Right ventricle myocardium inferior (tissue), 1 donor: ENCODE data around the gene DAB2. TPM values are rescaled to one million over a fixed set of nuclear protein-coding genes. Genes with fewer than 3 reads are reported as not detected.
"Not testable (repeated sequence)": the region's sequence is repeated elsewhere in the genome, so short reads cannot be mapped to it uniquely, and the experiment has no call there.

Experiments used
- ATAC-seq: fragments of 200-7000 bp; cut with Tn5 transposase; one replicate; pipeline ENCODE4 v1.9.1; 2020; ENCODE audit warnings: mild to moderate bottlenecking, moderate library complexity
- DNase-seq: peaks from one replicate; pipeline ENCODE4 v3.0.0; 2021; ENCODE audit errors: missing footprints
- intact Hi-C: fragments of 100-400 bp; cut with DNase I; formaldehyde crosslinking; loops from one replicate; pipeline ENCODE4 v1.11.0; 2022
- total RNA-seq: library from RNA; stranded (reverse); fragmentation: NEBNext Ultra II Directional; extraction: Animal tissue kit (Norgen Biotek cat#: 25700); gene quantifications from one replicate; pipeline ENCODE4 v1.2.1, GENCODE V29; 2021
- donor health status: DM: no; HTN: yes; CAD: no; lungs with severe emphysema.

Gene DAB2
- total RNA-seq, 1 donor from 2014 or later, result 41.9 TPM

DNA sequence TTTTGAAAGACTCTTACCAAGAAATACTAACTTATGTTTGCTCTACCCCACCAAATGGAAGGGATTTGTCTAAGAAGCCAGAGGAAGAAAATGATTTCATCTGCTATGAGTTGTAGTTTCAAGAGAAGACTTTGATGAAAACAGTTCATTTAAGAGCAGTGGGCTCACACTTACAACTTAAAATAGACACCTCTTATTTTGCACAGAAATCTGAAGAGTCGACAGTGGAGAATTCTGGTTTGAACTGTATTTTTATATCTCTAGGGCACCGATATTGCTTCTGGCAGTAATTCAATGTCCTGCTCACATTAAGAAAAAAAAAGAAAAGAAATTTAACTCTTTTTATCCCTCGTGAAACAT lies 1.9 kb upstream of the DAB2 start:
- DNase-seq (no peak), ATAC-seq (no peak)
- intact Hi-C loops, result no loop called here

DNA sequence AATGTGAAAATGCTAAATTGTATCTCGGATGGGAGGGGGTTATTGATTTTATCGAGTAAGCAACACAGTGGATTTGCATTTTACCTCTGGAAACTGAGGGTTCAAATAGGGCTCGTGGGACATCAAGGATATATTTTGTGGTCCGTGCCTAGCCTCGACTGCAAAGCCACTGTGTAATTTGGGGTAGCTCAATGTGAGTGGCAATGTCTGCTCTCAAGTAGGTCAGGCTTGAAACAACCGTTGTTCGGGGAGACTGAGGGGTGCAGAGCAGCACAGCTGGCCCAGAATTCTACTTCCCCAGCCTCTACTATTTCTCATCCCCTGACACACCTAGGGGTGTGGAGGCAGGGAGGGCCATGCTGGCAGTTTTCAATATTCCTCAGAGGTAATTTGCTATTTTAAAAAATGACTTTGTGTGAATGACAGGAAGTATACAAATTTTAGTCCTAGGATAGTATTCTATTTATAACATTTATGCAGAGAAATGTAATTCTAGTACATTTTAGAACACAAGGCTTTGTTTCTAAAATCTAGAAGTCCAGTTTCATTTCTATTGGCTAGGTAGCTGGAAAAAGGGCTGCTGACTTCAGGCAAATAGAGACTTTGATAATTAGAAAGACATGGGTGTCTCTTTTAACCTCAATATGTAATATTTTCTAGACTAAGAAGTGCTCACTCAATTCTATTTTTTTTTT lies 1.4 kb upstream of the DAB2 start:
- ATAC-seq (no peak), DNase-seq (no peak)
- intact Hi-C loops, result no loop called here

DNA sequence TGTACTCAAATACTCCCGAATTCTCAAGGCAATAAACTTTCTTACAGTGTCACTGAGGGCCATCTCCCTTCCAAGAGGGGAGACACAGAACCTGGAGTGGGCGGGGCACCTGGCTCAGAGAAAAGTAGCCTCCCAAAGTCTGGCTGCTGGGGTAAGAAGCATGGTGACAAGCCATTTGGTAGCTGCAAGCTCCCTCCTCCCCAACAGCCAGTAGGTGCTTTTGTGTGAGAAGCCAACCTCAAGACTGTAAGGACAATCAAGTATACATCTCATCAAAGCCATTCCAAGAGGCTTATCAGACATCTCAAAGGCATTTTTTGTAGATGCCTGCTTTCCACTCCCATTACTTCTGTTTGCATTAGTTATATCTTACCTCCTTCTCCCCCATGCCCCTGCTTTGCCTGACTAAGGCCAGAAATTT lies 1.4 kb downstream of the DAB2 start:
- DNase-seq (no peak), ATAC-seq (no peak)
- intact Hi-C loops, result loop anchor here (5.0 kb wide), 2 partner anchors 41 to 104 kb away; no protein-coding TSS in a partner anchor

DNA sequence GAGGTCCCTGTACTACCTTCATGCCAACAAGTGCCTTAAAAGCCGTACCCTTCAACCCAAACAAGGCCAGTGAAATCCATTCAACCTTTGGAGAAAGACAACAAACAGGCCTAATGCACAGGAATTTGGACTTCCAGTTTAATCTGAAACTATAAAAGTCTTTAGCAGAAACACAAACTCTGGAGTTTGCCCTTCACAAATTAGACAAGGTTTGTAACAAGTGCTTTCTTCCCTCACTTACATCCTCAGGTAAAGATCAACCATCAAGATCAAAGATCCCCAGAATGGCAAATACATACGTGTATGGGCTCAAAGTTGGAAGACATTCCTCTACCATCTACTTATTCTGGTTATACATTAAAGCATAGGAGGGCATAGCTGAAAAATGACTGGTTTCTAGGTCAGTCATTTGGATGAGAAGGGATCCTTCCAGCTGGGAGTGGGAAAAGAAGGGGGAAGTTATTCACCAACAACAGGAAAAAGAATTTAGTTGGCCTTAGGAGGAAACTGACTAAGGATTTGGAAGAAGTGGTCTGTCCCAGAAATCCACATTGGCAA lies 2.0 kb downstream of the DAB2 start:
- DNase-seq (no peak), ATAC-seq (no peak)

DNA sequence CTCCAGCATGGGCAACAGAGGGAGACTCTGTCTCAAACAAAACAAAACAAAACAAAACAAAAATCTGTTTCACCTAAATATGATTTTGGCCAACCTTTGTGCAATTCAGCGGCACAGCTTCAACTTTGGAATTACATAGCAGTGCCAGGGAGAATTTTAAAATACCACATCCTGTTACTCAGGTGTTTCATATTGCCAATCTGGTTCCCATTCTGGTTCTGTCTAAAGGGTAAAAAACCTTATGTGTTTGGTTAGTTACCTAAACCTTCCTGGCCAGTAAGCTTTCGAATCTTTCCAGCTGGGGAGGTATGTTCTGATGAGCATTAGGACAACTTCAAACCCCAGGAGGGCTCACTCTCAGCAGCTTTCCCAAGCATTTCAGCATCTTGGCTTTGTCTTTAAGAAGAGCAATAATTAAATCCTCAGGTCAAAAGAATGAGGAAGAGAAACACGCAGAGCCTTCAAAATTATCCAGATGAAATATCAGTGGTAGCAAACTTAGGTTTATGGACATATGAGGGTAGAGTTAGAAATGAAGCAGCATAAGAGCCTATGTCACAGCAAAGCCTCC lies 2.7 kb downstream of the DAB2 start:
- intact Hi-C loops, result loop anchor here (5.0 kb wide), 2 partner anchors 40 to 105 kb away; no protein-coding TSS in a partner anchor
- DNase-seq (no peak), ATAC-seq (no peak)

More for the DNA sequence above, 2.0 kb downstream of the DAB2 start:
- intact Hi-C loops, result loop anchor here (5.0 kb wide), 2 partner anchors 41 to 104 kb away; no protein-coding TSS in a partner anchor

DNA sequence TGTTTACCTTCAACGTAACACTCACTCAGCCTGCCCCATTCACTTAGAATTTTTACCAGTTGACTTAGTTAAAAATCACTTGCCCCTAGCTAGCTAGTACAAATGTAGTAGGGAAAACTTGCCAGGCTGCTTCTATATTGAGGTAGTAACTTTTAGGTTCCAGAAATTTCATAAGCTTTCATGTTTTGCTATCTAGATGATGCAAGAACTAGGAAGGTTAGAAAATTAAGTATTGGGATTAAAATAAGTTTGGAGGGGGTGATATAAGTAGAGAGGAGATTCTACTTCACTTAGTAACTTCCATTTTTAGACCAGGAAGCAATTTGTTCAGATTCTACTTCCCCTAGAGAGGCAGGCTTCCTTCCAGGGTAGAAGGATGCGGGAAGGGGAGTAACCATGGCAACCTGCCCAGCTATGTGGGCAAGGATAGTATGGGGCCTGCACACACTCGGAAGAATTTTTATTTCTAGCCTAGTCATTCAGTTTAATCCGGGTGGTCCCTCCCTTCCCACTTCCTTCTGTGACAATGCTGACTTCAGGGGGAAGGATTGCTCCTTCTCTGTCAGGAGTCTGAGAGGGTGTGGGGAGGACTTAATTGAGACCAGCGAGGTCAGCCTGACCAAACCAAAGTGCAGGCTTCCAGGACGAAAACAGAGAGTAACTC lies 4.2 kb downstream of the DAB2 start:
- intact Hi-C loops, result loop anchor here (5.0 kb wide), 2 partner anchors 38 to 107 kb away; no protein-coding TSS in a partner anchor
- ATAC-seq (peak; percentile 67), DNase-seq (peak; percentile 72)

DNA sequence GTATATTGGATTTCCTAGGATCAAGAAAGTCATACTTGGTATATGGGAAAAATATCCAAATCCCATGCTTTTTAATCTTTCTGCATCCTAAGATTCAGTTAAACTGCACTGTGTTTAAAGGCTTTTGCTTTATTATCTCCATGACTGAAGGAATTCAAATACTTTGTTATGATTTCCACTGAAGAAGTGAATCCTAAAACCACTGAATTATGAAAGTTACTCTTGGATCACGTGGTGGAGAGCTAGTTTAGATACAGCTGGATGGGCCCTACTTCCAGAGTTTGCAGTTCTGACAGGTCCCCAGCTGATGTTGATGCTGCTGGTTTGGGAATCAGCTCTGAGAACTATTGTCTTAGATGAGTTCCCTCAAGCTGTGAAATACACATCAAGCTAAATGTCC lies 5.0 kb downstream of the DAB2 start:
- DNase-seq (no peak), ATAC-seq (no peak)
- intact Hi-C loops, result loop anchor here (5.0 kb wide), 2 partner anchors 37 to 108 kb away; no protein-coding TSS in a partner anchor

DNA sequence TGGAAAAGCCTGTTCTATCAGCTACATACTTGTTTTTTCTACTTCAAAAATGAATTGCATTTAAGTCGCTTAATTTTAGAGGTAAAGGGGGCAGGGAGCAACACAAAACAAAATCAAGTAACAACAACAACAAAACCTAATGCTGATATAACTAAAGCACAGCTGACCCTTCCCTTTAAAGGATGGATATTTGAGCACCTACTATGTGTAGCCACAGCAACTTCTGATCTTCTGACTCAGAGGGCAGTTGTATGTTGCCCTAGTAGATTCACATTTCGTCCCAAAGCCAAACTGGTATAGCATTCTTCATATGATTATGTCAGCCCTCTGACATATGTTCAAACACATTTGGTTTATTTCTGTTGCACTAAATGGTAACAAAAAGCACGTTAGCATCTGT lies 6.8 kb downstream of the DAB2 start:
- intact Hi-C loops, result no loop called here
- no peak for DNase-seq
- no peak for ATAC-seq

DNA sequence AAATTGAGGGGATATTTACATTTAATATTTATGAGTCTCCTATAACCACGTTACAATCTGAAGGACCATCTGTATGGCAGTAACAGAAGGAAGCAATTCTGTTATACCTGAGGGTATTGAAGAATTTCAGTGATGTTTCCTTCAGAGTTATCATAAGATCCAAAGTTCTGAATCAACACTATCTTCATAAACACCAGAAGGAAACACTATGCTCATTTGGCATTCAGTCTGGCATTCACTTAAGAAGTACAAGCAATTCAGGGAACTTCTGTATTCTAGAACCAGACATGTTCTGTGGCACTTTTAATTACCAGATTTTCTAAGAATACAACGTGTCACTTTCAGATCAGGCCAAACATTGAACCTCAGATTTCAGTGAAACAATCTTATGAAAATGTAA lies 9.6 kb downstream of the DAB2 start:
- intact Hi-C loops, result no loop called here
- no peak for ATAC-seq
- DNase-seq, result no peak

DNA sequence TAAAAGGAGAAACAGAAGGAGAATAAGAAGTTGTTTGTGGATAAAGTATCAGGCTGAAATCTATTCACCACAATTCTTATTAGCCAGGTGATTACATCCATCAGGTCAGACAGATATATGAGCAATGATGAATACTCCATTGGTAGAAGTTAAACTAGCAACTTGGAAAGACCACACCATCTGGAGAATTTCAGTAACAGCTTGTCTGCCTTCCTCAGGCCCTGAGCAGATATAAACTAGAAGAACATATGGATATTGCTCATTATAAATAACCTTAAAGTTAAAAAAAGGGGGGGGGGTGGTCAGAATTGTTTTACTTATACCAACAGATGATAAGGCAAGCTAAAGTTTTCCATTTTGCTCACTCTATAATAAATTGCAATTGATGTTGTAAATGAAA lies 10.4 kb downstream of the DAB2 start:
- no peak for DNase-seq
- no peak for ATAC-seq
- intact Hi-C loops, result loop anchor here (5.0 kb wide), 1 partner anchor 1488 kb away; no protein-coding TSS in a partner anchor

DNA sequence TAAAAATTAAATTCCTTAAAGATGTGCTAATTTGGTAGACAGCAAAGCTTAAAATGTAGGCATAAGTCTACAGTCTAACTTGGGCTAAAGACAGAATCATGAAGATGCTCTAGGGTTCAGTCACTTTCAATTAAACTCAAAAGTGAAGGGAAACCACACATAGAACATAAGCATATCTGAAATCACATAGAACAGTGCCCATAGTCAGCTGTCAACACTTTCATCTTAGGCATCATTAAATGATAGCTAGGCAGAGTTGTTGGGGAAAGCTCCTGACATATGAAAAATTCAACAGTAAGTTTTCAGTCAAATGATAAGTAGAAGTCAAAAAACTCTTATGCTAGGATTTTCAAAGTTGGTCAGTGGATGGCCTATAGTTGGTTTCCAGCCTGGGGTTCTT lies 11.0 kb downstream of the DAB2 start:
- DNase-seq (no peak), ATAC-seq (no peak)
- intact Hi-C loops, result loop anchor here (5.0 kb wide), 1 partner anchor 1489 kb away; no protein-coding TSS in a partner anchor

DNA sequence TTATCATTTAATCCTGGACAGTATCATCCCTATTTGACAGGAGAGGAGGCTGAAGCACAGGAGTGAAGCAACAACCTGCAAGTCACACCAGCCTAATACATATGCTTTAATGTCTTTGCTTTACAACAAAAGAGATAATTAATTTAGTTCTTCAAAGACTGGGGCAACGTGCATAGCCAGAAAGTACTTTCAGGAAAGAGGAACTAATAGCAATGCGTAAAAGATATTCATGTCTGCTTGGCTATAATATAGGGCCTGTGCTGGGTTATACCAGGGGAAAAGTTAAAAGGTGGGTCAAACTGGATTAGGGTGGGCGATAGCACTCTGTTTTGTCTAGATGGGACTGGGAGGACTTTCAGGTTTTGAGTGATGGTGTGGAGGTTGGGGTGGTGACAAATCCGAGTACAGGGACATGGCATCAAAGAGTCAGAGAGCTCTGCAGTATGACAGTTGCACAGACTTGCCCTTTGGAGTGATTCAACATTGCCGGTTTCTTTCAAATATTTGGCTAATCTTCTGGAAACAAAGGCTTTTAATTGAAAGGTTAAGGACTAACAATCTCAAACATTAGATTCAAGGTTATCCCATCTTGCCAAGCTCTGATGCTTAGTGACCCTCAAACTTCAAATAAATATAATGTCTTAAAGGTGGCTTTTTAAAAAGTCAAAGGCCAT lies 11.9 kb downstream of the DAB2 start:
- intact Hi-C loops, result loop anchor here (5.0 kb wide), 1 partner anchor 1489 kb away; no protein-coding TSS in a partner anchor
- DNase-seq (no peak), ATAC-seq (no peak)

DNA sequence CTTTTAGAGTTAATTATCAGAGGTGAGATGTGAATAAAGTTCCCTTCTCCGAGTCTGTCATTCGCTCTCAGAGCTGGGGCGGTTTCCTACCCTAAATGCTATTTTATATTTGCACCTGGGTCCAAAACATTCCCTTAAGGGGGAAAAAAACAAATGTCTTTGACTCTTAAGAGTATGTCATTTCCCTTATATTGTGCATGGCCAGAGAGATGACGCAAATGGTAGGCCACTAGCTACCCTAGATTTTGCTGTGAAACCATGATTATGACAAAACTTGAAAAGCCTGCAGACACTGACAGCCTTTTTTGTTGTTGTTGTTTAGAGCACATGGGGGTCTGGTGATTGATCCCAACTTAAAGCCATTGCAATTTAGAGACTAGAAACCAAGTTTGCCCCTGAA lies 12.8 kb downstream of the DAB2 start:
- intact Hi-C loops, result loop anchor here (5.0 kb wide), 1 partner anchor 1490 kb away; no protein-coding TSS in a partner anchor
- DNase-seq (no peak), ATAC-seq (no peak)

DNA sequence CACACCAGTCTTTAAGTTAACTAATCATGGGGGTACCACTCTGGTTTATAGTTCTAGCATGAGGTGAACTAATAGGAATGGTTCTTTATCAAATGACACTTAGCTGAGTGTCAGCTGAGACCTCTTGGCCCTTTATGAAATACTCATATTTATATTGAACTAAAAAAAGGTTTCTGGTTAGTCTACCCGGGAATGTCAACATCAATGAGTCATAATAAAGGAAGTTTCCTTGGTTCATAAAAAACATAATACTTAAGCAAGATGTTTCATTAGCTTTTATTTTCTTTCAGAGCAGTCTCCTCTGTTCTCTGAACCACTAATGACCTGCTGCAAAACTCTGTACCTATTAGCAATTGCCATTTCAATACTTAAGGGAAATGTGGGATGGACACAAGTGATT lies 13.7 kb downstream of the DAB2 start:
- DNase-seq (no peak), ATAC-seq (peak; percentile 39)
- intact Hi-C loops, result loop anchor here (5.0 kb wide), 1 partner anchor 1491 kb away; no protein-coding TSS in a partner anchor

DNA sequence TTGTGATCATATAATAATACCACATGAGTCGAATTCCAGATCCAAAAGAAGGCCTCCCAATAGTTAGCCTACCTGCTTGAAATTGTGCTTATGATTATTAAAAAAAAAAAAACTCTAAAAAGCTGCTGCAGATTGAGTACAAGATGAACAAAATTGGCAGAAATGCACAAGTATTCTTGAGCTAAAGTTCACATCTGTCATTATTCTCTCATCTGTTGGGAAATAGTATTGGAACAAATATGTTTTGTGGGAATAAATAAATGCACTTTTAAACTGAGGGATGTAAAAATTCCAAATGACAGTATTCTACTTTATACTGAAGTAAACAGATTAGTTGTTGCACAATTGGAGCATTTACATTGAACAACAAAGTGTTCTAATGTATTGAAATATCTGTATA lies 15.7 kb downstream of the DAB2 start:
- no peak for ATAC-seq
- intact Hi-C loops, result no loop called here
- DNase-seq, result no peak

DNA sequence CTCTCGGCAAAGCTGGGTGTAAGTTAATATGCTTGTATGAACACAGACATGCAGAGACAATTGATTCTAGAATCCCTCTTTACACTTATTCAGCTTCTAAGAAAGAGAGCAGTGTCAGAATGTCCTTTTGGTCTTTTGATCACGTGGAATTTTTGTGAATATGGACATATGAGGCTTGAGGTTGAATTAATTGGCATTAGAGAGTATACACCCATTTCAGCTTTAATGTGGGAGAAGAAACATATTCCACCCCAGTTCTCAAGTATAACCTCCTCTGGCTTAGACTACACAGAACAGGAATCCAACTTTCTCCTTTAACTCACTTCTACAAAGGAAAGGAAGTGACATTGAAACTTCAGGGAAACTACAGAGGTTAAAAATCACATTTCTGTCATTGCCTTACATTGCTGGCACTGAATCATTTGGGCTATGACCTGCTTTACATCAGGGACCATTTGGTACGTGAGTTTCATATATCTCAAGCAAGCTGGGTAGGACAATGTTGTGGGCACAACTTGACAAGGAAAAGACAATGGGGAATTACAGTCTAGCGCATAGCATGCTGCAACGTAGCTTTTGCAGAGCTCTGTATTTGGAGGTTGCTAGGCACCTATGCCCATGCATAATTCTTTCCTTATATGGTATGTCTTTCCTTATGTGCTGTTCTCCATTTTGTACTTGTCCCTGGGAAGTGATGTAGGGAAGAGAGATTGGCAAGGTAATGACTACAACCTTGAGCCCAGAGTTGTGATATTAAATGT lies 19.5 kb downstream of the DAB2 start:
- no peak for ATAC-seq
- intact Hi-C loops, result no loop called here
- no peak for DNase-seq

DNA sequence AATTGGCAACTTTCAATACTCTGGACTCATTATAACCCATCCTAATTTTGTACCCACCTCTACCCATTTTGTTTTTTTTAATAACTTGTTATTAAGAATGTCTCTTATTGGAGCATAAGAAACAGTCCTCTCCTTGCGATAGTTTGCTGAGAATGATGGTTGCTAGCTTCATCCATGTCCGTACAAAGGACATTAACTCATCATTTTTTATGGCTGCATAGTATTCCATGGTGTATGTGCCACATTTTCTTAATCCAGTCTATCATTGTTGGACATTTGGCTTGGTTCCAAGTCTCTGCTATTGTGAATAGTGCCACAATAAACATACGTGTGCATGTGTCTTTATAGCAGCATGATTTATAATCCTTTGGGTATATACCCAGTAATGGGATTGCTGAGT lies 21.0 kb downstream of the DAB2 start:
- ATAC-seq, intact Hi-C loops, DNase-seq: not testable (repeated sequence)

DNA sequence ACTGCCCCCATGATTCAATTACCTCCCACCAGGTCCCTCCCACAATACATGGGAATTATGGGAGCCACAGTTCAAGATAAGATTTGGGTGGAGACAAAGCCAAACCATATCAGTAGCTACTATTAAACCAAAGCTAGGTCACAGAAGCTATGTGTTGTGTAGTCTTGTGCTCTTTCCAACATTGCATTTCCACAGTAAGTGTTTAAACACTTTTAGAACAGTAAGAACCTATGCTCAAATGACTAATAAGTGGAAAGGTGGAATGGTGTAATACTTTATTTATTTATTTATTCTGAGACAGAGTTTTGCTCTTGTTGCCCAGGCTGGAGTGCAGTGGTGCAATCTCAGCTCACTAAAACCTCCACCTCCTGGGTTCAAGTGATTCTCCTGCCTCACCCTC lies 22.6 kb downstream of the DAB2 start:
- ATAC-seq, DNase-seq, intact Hi-C loops: not testable (repeated sequence)
